NK-92 (cell line): Measurements from ENCODE around the gene ADAMTS8.
"Not testable (repeated sequence)": the region's sequence is repeated elsewhere in the genome, so short reads cannot be mapped to it uniquely, and the experiment has no call there.

ENCODE experiments used
- DNase-seq: peaks from one replicate; lab custom pipeline; 2025; ENCODE audit not compliant: unreplicated experiment; lab: John Stamatoyannopoulos, UW

The ADAMTS8 gene

DNA sequence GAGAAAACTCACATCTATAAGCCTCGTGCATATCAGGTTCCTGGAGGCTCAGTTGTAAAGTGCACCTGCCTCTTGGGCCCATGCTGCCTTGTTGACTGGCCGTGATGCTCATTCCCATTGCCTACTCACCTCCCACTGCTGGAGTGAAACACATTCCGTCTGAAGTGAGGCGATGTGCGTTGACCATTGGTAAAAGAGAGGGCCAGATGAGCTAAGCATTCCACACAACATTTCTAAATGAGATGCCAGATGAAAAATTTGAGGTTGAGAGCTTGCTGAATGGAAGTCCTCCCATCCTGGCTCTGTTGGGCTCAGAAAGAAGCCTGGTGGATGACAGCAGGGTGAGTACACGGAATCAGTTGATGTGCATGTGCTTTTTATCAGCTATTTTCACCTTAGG is 11.5 kb upstream of the ADAMTS8 start:
- no peak for DNase-seq

DNA sequence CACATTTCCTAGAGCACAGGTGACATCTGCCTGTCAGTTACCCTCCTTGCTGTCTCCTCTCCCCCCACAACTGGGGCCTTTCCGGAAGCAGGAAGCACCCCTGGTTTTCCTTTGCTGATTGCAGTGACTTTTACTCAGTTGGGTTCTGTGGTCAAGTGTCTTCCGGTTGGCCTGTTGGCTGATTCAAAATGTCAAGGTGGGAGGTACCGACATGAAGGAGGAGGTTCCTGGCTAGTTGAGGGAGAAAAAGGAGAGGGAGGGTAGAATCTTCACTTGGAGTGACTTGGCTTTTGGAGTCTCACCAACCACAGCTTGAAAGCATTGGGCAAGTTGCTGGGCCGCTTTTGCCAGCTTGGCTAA is 10.7 kb upstream of the ADAMTS8 start:
- no peak for DNase-seq

DNA sequence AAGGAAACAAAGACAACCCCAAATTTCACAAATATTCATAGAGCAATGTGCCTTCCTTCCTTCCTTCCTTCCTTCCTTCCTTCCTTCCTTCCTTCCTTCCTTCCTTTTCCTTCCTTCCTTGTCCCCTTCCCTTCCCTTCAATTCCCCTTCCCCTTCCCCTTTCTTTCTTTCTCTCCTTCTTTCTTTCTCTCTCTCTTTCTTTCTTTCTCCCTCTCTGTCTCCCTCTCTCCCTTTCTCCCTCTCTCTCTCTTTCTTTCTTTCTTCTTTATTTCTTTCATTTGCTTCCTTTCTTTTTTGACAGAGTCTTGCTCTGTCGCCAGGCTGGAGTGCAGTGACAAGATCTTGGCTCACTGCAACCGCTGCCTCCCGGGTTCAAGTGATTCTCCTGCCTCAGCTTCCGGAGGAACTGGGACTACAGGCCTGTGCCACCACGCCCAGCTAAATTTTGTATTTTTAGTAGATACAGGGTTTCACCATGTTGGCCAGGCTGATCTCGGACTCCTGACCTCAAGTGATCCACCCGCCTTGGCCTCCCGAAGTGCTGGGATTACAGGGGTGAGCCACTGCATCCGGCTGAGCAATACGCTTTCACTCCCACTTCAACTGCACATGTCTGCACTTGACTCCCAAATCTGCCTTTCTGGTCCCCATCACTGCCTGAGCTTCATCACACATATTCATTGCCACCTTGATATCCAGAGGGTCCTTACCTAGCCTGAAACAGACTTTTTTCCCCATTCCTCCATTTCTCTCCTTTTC is 10.2 kb upstream of the ADAMTS8 start:
- DNase-seq, result not testable (repeated sequence)

DNA sequence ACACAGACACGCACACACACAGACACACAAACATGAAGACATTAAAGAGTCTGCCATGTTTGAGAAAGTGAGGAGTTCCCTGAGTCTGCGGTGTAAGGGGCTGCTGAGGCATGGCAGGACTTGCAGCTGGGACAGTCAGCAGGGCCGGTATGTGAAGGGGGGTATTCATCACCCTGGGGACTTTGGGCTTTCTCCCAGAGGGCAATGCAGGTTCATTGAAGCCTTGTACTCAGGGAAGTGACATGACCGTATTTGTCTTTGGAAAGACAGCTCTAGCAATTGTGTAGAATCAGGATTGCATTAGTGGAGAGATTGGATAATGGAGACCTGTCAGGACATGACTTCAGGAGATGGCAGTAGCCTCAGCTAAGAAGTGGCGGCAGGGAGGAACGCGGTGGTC is 9.4 kb upstream of the ADAMTS8 start:
- no peak for DNase-seq

GRCh38 chr11:130436171-130436570 is 7.8 kb upstream of the ADAMTS8 start:
- DNase-seq, result no peak

- DNase-seq, result no peak
These were observed 7.3 kb upstream of the ADAMTS8 start for GRCh38 chr11:130435671-130436070.

GRCh38 chr11:130434521-130435223 is 6.3 kb upstream of the ADAMTS8 start:
- no peak for DNase-seq

GRCh38 chr11:130433357-130433756 is 4.9 kb upstream of the ADAMTS8 start:
- no peak for DNase-seq

- DNase-seq, result no peak
These were observed 3.4 kb upstream of the ADAMTS8 start for GRCh38 chr11:130431801-130432200.

GRCh38 chr11:130431331-130431773 is 2.9 kb upstream of the ADAMTS8 start:
- DNase-seq, result no peak

GRCh38 chr11:130429983-130430382 is 1.6 kb upstream of the ADAMTS8 start:
- no peak for DNase-seq

GRCh38 chr11:130429120-130429681 is 792 bp upstream of the ADAMTS8 start:
- no peak for DNase-seq

- DNase-seq, result no peak
These were observed 661 bp downstream of the ADAMTS8 start for GRCh38 chr11:130427581-130428315.

DNA sequence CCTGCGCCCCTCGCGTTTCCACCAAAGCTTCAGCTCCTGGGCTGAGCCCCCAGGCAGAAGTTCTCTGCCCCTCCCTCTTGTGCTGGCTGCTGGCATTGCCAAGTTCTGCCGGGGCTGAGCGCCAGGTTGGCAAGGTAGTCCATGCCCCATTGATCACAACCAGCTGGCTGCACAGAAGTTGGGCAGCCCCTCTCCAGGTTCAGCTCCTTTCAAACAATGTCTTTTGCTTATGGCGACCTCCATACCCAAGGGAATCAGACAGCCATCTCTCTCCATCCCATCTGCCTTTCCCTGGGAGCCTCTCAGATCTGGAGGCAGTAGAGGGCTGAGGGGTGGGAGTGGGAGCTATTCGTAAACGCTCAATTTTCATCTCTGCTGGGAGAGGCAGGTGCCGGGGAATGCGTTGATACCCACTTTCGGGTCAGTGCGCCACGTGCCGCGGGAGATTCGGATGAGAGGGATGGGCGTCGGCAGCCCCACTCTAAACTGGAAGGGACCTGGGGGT is 1.5 kb downstream of the ADAMTS8 start:
- DNase-seq, result no peak

GRCh38 chr11:130426223-130426836 is 2.1 kb downstream of the ADAMTS8 start:
- DNase-seq, result no peak

GRCh38 chr11:130425156-130425555 is 3.3 kb downstream of the ADAMTS8 start:
- no peak for DNase-seq

DNA sequence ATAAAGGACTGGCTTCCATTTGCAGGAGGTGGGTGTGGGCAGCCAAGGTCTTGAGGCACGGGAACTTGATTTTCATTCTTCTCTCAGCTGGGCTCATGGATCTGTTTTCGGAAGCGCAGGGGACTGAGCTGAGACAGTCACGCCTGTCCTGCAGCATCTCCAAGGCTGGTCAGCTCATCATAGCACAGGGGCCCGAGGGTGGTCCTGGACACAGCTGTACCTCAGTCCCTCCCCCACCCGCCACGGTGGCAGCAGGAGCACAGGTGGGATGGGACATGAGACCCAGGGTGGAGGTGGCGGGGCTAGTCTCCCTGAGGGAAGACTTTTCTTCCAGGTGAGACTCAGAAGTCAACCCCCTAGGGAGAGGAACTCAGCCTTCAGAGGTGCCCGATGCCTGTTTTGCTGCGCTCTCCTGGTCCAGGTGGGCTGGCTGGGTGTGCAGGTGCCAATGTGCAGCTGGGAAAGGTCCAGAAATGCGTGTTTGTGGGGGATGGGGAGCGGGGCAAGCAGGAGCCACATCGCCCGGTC is 3.7 kb downstream of the ADAMTS8 start:
- DNase-seq, result no peak

GRCh38 chr11:130423541-130424142 is 4.8 kb downstream of the ADAMTS8 start:
- no peak for DNase-seq

DNA sequence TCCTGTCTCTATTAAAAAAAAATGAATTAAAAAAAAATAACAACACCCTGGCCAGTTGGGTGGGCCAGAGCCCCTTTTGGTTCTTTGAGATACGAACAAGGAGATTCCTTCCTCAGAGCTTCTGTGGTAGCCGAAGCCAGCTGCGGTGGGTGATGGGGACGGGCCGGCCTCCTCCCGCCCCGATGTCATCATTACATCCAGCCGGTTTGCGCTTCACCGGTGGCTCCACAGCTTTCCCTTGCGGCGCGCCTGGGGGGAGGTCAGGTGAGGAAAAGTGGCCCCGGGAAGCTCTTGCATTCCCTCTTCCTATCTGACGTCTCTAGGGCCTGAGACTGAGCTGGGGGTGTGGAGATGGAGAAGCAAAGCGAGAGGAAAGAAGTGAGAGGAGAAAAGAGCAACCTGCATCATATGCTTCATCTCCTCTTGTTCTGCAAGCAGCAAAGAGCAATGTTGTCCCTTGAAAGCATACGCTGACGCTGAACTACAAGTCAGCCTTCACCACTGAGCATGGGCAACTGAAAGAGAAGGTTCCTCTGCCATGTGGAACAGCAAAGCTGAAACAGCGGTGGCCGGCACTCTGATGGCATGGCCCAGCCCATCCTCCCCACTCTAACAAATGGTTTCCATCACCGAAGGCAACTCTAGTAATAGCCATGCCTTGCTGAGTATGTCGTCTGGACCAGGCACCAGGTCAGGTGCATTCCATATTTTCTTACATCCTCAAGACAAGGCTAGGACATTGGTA is 6.0 kb downstream of the ADAMTS8 start:
- no peak for DNase-seq

DNA sequence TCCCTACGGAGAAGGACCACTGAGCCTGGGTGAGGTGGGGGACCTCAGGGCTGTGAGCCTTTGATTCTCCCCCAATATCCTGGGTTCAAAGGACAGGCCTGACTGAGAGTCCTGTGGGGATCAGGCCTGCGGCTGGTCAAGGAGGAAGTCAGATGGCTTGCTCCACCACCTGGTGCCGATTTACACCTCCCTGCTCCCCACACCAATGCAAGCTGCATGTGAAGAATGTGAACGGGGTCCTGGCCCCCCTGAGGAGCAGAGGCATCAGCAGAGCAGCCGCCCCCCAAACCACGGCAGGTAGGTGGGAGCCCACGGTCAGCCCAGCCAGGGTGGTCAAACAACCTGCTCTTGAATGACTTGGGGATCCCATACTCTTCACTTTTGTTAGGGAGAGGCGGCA is 6.7 kb downstream of the ADAMTS8 start:
- DNase-seq, result no peak
